HG02642 (cell line): ENCODE data around the gene LIMS3.
A peak's percentile ranks its signal among the peaks of the same experiment; 100 is the strongest.
"Not testable (repeated sequence)": the region's sequence is repeated elsewhere in the genome, so short reads cannot be mapped to it uniquely, and the experiment has no call there.

ENCODE experiments used
- ATAC-seq: cut with Tn5 transposase; IDR thresholded peaks from one replicate; pipeline ENCODE4 v1.9.1; 2021; ENCODE audit warnings: mild to moderate bottlenecking; ENCODE audit not compliant: unreplicated experiment, poor library complexity

Gene LIMS3

DNA sequence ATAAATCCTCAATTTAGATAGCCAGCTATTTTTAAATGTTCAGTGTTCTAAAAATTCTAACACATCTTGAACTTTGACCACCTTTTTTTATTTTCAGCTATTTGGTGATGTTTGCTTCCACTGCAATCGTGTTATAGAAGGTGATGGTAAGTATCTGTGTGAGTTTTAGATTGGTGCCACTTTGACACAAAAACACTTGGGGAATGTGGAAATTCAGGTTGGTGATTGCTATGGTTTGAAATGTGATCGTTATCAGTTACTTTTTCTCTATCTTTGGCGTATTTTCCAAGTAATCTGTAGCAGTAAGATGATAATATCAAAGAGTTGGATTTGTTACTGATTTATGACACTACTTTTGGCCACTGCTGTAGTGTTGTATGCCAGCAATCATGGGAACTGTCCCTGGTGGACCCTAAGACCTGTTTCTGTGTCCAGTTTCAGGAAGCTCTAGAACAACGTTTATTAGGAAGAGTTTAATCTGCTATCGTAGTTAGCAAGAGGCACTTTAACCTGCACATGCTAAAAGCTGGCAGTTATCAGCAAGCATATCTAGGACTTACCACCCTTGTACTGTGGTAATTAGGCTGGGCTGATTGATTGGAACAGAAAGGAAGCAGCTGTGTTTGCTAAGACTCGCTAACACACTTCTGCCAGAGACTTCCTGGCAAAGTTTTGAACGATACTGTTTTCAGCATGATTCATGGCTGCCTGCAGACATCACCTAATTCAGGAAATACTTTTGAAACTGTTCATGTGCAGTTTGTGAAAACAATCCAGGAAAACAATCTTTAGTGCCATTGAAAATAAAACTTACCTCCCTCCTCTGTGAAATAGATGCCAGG is 23.3 kb downstream of the LIMS3 start:
- ATAC-seq, result not testable (repeated sequence)

DNA sequence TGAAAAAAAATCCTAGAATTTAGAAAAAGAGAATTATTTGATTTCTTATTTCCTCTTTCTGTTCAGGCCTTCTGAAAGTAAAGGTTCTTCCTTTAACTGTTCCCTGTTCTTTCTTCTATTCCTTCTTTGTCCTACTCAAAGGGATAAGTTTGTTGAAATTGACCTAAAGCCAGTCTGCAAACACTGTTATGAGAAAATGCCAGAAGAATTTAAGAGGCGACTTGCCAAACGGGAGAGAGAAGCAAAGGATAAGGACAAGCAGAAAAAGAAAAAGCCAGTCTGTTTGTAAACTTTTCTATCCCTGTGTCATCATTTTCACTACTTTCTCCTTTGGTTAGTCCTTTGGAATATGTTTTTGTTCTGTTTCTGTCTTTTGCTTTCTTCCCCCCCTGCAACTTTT is 26.0 kb downstream of the LIMS3 start:
- not testable (repeated sequence) for ATAC-seq

DNA sequence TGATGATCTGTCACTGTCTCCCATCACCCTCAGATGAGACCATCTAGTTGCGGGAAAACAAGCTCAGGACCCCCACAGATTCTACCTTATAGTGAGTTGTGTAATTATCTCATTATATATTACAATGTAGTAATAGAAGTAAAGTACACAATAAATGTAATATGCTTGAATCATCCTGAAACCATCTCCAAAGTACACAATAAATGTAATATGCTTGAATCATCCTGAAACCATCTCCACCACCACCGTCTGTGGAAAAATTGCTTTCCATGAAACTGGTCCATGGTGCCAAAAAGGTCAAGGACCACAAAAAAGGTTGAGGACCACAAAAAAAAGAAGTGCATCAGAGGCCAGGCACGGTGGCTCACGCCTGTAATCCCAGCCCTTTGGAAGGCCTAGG is 29.3 kb downstream of the LIMS3 start:
- ATAC-seq, result not testable (repeated sequence)

DNA sequence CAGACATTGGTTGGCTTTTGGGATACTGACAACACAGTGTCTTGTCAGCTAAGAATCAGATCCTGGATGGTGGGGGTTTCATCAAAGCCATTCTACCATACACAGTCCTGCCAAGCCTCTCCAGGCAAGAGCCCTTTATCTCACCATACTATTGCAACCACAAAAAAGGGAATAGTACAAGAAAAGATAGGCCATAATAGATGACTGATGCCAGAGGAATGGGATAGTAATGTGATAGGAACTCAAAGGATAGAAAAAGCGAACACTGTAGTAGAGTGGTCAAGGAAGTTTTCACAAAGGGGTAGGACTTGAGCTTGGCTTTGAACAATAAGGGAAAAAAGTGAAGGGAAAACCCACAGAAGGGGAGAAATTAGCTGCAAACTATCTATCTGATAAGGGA is 30.7 kb downstream of the LIMS3 start:
- ATAC-seq, result not testable (repeated sequence)

DNA sequence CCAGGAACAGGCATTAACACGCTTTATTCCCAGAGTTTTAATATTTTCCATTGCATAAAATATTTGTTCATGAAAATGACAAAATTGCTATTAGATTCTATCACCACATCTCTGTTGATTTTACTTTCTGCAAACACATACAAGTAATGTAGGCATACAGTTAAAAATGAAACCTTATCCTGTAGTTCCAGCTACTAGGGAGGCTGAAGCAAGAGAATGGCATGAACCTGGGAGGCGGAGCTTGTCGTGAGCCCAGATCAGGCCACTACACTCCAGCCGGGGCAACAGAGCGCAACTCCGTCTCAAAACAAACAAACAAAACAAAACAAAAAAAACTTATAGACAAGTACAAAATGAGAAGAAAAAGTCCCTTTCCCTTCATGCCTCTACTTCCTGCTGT is 38.0 kb downstream of the LIMS3 start:
- not testable (repeated sequence) for ATAC-seq

DNA sequence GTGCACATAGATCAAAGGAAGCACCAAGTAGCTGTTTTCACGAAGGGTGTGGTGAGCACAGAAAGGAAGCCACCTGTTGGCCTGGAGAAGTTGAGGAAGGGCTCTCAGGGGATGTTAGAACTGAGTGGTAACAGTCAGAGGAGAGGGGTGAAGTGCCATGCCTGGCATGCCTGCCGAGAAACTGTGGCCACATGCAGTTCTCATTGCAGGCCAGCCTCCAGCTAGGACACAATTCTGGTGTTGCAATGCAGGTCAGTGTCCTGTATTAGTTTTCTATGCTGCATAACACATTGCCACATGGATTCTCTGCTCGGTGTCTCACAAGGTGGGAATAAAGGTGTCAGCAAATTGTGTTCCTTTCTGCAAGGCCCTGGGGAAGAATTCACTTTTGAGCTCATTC is 46.9 kb downstream of the LIMS3 start:
- not testable (repeated sequence) for ATAC-seq

DNA sequence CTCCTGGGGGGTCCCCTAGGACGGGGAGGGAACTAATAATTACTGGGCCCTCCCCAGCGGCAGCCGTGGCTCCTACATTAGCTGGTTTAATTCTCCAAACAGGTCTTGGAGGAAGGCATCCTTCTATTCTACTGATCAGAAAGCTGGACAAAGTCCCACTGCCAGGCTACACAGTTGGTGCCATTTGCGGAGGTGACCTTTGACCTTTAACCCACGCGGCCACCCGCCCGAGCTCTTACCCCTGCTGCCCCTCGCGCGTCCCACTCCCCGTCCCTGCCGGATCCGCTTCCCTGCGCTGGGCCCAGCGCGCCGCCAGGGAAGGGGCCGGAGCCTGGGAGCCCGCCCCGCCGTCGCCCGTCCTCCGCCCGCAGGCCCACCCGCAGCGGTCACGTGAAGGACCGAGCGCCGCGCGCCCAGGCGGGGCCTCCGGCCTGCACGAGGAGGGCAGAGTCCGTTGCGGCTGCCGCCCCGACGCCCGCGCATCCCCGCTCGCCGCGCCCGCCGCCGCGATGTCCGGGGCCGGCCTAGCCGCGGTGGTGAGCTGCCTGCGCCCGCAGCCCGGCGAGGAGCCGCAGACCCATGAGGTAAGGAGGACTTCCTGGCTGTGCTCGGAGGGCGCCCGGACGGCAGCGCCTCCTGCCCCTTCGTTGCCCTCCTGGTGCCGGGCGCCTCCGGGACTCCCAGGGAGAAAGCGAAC is 48.9 kb downstream of the LIMS3 start:
- ATAC-seq, result not testable (repeated sequence)

DNA sequence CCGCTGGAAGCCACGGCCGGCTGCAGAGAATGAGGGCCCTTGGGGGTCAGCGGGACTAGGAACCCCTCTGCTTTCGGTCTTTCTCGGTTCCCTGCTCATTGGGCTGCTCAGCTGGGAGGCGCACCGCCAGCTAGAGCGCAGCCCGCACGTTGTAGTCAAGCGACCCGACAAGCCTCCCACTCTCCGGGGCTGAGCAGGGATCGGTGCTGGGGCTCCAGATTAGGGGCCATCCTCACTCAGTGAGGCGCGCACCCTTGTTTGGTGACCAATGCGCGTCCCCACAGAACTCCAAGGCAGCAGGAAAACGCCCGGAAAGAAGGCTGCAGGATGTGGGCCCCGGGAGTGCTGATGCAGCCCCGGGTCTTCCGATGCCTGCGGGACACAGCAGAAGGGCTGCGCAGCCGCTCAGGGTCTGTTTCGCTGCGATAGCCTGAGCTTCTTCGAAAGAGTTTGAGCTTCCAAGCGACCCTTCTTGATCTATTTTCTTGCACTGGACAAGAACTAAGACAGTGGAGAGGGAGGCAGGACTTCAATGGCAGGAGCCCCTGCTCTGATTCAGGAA is 49.6 kb downstream of the LIMS3 start:
- not testable (repeated sequence) for ATAC-seq

DNA sequence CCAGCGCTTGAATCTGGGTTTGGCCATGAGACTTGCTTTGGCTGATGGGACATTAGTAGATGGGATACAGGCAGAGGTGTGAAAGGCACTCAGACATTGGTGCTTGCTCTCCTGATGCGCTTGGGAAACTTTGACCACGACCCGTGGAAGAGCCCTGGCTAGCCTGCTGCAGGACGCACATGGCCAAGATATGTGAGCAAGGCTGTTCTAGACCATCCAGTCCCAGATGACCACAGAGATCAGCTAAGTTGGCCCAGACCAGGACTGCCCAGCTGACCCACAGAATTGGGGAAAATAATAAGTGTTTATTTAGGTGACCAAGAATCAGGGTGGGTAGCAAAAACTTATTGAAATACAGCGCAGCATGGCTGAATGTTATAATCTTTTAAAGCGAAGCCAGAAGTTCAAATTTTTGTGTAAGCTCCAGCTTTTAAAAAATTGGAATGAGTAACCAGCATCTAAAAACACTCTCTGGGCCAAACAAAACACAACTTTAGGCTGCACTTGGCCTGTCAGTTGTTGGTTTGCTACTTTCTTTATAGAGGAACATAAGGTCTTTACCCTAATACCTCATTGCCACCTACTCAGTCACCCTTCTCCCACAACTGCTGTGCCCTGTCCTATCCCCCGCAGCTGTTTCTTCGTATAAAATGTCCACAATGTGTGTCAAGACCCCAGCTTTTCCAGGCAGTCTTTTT is 51.8 kb downstream of the LIMS3 start:
- ATAC-seq, result not testable (repeated sequence)

DNA sequence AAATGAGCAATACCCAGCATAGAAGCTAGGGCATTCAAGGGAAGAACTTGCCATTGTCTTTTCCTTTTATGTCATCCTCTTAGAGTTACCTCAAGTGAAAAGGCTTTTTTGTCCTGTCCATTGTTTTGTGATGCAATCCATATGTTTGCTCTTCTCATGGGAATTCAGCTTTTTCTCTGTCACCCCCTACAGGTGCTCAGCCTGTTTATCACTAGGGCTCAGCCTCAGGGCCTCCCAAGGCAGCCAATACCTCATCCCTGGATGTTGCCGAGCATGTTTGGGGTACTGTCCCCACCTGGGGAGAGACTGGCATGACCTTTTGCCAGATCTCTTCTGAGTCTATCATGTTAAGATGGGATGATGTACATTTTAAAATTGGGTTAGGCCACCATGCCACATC is 65.5 kb downstream of the LIMS3 start:
- not testable (repeated sequence) for ATAC-seq

DNA sequence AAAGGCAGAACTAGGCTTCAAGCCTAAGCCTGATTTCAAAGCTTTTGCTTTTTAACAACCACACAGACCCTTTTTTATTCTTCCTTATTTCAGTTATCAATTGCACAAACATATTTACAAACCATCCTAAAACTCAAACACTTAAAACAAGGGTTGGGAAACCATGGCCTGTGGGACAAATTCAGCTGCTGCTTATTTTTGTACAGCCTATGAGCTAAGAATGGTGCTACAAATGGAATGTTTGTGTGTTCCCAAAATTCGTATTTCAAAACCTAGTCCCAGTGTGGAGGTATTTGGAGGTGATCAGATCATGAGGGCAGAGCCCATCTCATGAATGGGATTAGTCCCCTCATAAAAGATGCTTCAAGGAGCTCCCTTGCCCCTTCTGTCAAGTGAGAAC is 67.0 kb downstream of the LIMS3 start:
- ATAC-seq, result not testable (repeated sequence)

DNA sequence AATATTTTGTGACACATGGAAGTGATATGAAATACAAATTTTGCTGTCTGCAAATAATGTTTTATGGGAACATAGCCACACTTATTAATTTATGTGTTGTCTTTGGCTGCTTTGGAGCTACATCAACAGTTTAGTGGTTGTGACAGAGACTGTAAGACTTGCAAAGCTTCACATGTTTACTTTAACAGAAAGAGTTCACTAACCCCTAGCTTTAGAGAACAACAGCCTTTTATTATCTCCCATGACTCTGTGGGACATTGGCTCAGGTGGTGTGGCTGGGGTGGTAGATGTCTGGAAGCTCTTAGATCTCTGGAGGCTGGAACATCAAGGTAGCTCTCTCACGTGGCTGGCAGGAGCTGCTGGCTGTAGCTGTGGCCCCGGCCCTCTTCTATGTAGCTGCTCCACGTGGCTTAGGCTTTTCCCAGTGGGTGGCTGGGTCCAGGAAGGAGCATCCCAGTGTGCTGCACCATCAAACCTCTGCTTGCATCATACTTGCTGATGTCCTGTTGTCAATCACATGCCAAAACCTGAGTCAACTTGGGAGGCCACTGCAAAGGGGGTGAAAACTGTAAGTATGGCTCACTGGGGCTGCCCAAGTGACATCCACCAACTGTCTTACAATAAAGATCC is 67.7 kb downstream of the LIMS3 start:
- ATAC-seq, result not testable (repeated sequence)

DNA sequence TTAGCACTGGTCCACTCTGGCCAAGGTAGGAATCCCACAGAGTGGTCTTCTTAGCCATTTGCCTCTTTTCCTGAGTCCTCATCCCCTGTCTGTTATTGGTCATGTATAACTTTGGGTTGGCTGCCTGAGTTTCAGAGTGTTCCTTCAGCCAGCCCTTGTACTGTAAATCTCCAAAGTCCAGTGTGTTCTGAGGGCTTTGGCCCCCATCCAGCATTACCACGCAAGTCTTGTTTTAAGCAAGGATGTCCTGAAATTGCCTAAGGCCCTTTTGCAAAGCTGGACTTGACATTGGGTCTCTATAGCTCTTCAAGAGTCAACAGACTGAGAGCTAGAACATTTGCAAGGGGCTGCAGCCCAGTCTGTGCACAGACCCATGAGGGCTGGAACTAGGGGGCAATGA is 68.4 kb downstream of the LIMS3 start:
- ATAC-seq, result not testable (repeated sequence)

DNA sequence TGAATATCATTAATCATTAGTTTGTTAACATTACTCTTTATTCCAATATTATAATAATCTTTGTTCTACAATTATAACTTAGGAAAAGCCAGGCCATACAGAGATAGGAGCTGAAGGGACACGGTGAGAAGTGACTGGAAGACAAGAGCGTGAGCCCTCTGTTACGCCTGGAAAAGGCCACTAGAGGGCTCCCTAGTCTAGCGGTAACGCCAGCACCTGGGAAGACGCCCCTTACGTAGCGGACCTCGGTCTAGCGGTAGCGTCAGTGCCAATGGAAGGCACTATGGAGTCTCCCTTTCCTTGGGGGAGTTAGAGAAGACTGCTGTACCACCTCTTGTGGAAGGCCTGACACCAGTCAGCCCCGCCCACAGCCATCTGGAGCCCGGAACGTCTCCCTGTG is 71.4 kb downstream of the LIMS3 start:
- ATAC-seq, result peak; percentile 63

DNA sequence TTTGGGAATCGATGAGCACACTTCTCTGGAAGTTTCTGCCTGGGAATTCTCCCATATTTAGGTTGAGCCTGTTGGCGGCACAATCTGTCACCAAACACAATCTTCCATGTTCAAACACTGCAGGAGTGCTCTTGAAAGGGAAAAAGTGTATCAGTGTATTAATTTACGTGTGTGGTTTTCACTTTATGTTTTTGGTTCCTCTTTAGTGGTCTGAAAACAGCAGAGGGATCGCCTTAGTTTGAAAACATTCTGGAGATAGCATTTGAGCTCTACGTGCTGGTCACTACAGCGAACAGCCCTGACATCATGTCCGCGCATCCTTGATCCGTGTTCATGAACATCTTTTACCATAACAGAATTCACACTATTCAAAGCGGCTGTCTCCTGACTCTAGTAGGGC is 73.2 kb downstream of the LIMS3 start:
- not testable (repeated sequence) for ATAC-seq
